HepG2 (cell line): Measurements from ENCODE around the gene TRIM54. TPM values are rescaled to one million over a fixed set of nuclear protein-coding genes. Genes with fewer than 3 reads are reported as not detected.

Source experiments
- AGO1 ChIP-seq: fragments of 200-400 bp; formaldehyde crosslinking; IDR thresholded peaks from 2 replicates; pipeline ENCODE4 v1.6.1; 2017; ENCODE audit warnings: mild to moderate bottlenecking, low read depth, low read length, moderate library complexity; ENCODE audit not compliant: poor library complexity, severe bottlenecking
- BRCA1 ChIP-seq: sonication (generic); formaldehyde crosslinking; IDR thresholded peaks from 2 replicates; pipeline ENCODE4 v1.4.0; 2020; ENCODE audit warnings: missing genetic modification reagents
- CREB3 ChIP-seq: sonication (generic); formaldehyde crosslinking; IDR thresholded peaks from 2 replicates; pipeline ENCODE4 v1.5.0; 2020; ENCODE audit warnings: missing genetic modification reagents
- ESRRA ChIP-seq: sonication (generic); formaldehyde crosslinking; IDR thresholded peaks from 2 replicates; pipeline ENCODE4 v1.5.1; 2020; ENCODE audit warnings: mild to moderate bottlenecking, low read depth, missing genetic modification reagents
- EZH2 ChIP-seq: conservative IDR thresholded peaks from 2 replicates; pipeline ENCODE4 v1.6.1; 2012; ENCODE audit warnings: mild to moderate bottlenecking, low read depth, low read length, moderate library complexity
- KDM6A ChIP-seq: IDR thresholded peaks from 2 replicates; pipeline ENCODE4 v1.6.1; 2016; ENCODE audit warnings: low read depth
- KMT2A ChIP-seq: sonication (generic); formaldehyde crosslinking; IDR thresholded peaks from 2 replicates; pipeline ENCODE4 v1.4.0; 2020; ENCODE audit warnings: missing genetic modification reagents
- MED8 ChIP-seq: sonication (generic); formaldehyde crosslinking; IDR thresholded peaks from 2 replicates; pipeline ENCODE4 v1.8.1; 2023; ENCODE audit warnings: mild to moderate bottlenecking, missing genetic modification reagents; ENCODE audit not compliant: insufficient replicate concordance
- NFE2 ChIP-seq: sonication (generic); formaldehyde crosslinking; IDR thresholded peaks from 2 replicates; pipeline ENCODE4 v1.4.0; 2020; ENCODE audit warnings: missing genetic modification reagents
- POLR2A ChIP-seq, 2 experiments: IDR thresholded peaks; 2 replicates each; pipeline ENCODE4 v1.6.1; 2011; ENCODE audit warnings: low read depth in 2 of 2, low read length in 2 of 2, mild to moderate bottlenecking in 1 of 2, moderate library complexity in 1 of 2; ENCODE audit not compliant: insufficient read depth in 1 of 2
- PRMT3 ChIP-seq: sonication (generic); formaldehyde crosslinking; IDR thresholded peaks from 2 replicates; pipeline ENCODE4 v1.8.1; 2022; ENCODE audit warnings: low read depth, mild to moderate bottlenecking, moderate library complexity, missing genetic modification reagents, borderline replicate concordance
- RERE ChIP-seq: IDR thresholded peaks from 2 replicates; pipeline ENCODE4 v1.6.1; 2016; ENCODE audit warnings: low read depth, missing genetic modification reagents, missing compliant biosample characterization
- SNAPC5 ChIP-seq: sonication (generic); formaldehyde crosslinking; IDR thresholded peaks from 2 replicates; pipeline ENCODE4 v1.8.1; 2023; ENCODE audit warnings: mild to moderate bottlenecking, missing genetic modification reagents, borderline replicate concordance
- SOX6 ChIP-seq, 2 experiments: fragments of 450-650 bp in 1 of 2; sonication (generic) in 1 of 2; formaldehyde crosslinking in 1 of 2; IDR thresholded peaks; 2 replicates each; pipeline versions ENCODE4 v1.4.0 to v1.6.1; 2017 to 2020; ENCODE audit warnings: antibody characterized with exemption in 1 of 2, mild to moderate bottlenecking in 1 of 2, missing genetic modification reagents in 1 of 2
- TBX3 ChIP-seq: fragments of 450-650 bp; IDR thresholded peaks from 2 replicates; pipeline ENCODE4 v1.6.1; 2017; ENCODE audit warnings: antibody characterized with exemption, mild to moderate bottlenecking, inconsistent platforms, borderline replicate concordance
- TMF1 ChIP-seq: sonication (generic); formaldehyde crosslinking; IDR thresholded peaks from 2 replicates; pipeline ENCODE4 v1.8.1; 2022; ENCODE audit warnings: low read depth, missing genetic modification reagents
- XRCC5 ChIP-seq: fragments of 200-400 bp; formaldehyde crosslinking; optimal IDR thresholded peaks from 2 replicates; pipeline ENCODE3; 2017; ENCODE audit warnings: mild to moderate bottlenecking, low read length
- ZC3H13 ChIP-seq: sonication (generic); formaldehyde crosslinking; IDR thresholded peaks from 2 replicates; pipeline ENCODE4 v1.8.1; 2023; ENCODE audit warnings: mild to moderate bottlenecking, missing genetic modification reagents, moderate library complexity
- ZFP36L1 ChIP-seq: sonication (generic); formaldehyde crosslinking; IDR thresholded peaks from 2 replicates; pipeline ENCODE4 v1.8.0; 2022; ENCODE audit warnings: mild to moderate bottlenecking, missing genetic modification reagents, moderate library complexity
- ZNF704 ChIP-seq: sonication (generic); formaldehyde crosslinking; IDR thresholded peaks from 2 replicates; pipeline ENCODE4 v1.8.1; 2023; ENCODE audit warnings: mild to moderate bottlenecking, inconsistent platforms, moderate library complexity, missing genetic modification reagents, borderline replicate concordance
- ZNF777 ChIP-seq: sonication (generic); formaldehyde crosslinking; IDR thresholded peaks from 2 replicates; pipeline ENCODE4 v1.4.0; 2020; ENCODE audit warnings: missing genetic modification reagents
- polyA plus RNA-seq, 8 experiments: library from polyadenylated mRNA; depleted of rRNA in 3 of 8; stranded (reverse) in 7 of 8; unstranded in 1 of 8; fragments of >200 nt; fragmentation: Illumina TruSeq in 4 of 8; extraction: Trizol in 4 of 8; gene quantifications; 2 replicates each; pipeline versions ENCODE4 v1.2.1 to v1.2.3, GENCODE V29; 2011 to 2016; ENCODE audit warnings: low read depth in 4 of 8, missing spikeins in 1 of 8, mixed read lengths in 1 of 8; ENCODE audit not compliant: insufficient read depth in 1 of 8
- total RNA-seq, 5 experiments: library from RNA; depleted of rRNA; stranded (reverse); fragments of >200 nt; fragmentation: Illumina TruSeq; extraction: Trizol; gene quantifications; 2 replicates each; pipeline ENCODE4 v1.2.3, GENCODE V29; 2016; ENCODE audit warnings: low read depth in 1 of 5

The TRIM54 gene
- total and polyA plus RNA-seq, 2 of the 13 experiments (the other 11 are each of a cell fraction or from before 2014, with no cell fraction given) = 0.07 to 0.13 TPM

- TF ChIP-seq XRCC5 (peak; percentile 62), ZNF704 (peak; percentile 88; the same call in 1 of the 2 replicates), PRMT3 (CRISPR knock-in tag) (peak; percentile 55; the same call in 1 of the 2 replicates), RERE (CRISPR knock-in tag) (peak; percentile 52; the same call in 1 of the 2 replicates), EZH2 (no peak), KMT2A (CRISPR knock-in tag) (peak; percentile 64), ESRRA (CRISPR knock-in tag) (peak; percentile 58), ZC3H13 (peak; percentile 47), TBX3 (peak; percentile 38; the same call in 1 of the 2 replicates), KDM6A (CRISPR knock-in tag) (0 out of 2 replicates have a peak, but pooled peaks have one; percentile 37), ZFP36L1 (CRISPR knock-in tag) (peak; percentile 87), TMF1 (CRISPR knock-in tag) (peak; percentile 59; the same call in 1 of the 2 replicates), AGO1 (peak; percentile 73), POLR2A (IDR thresholded peaks at IDR 0.05; ENCODE audit: insufficient read depth in 1 of 2, low read depth in 2 of 2, low read length in 2 of 2) (peak; percentile 58 to 60), SNAPC5 (CRISPR knock-in tag) (peak; percentile 79; the same call in 1 of the 2 replicates), NFE2 (CRISPR knock-in tag) (no peak), BRCA1 (CRISPR knock-in tag) (no peak), ZNF777 (CRISPR knock-in tag) (peak; percentile 93), CREB3 (CRISPR knock-in tag) (no peak; the same call in 1 of the 2 replicates), MED8 (peak; percentile 68), SOX6 (IDR thresholded peaks at IDR 0.05) (no peak), SOX6 (CRISPR knock-in tag; IDR thresholded peaks at IDR 0.05) (peak; percentile 41; the same call in 1 of the 2 replicates)
Measured at GRCh38 chr2:27356382-27357181, 74.4 kb downstream of the TRIM54 start, which contains the start of gene GTF3C2 (continued).
